A673 (cell line): ENCODE data around the gene CHCHD3.

Experiments used
- CTCF ChIP-seq: fragments of 300-800, 200-600 bp; sonication (generic); conservative IDR thresholded peaks from 2 replicates; pipeline ENCODE4 v1.5.1; 2017; ENCODE audit warnings: low read depth, mild to moderate bottlenecking, antibody characterized with exemption, low read length, moderate library complexity, mixed read lengths
- EZH2 ChIP-seq: fragments of 200-600 bp; sonication (generic); IDR thresholded peaks from 2 replicates; pipeline ENCODE4 v1.6.1; 2017; ENCODE audit warnings: borderline replicate concordance, low read depth, mild to moderate bottlenecking, mixed read lengths, antibody characterized with exemption, low read length; ENCODE audit not compliant: poor library complexity, severe bottlenecking

- TF ChIP-seq CTCF: no peak
- no peak for TF ChIP-seq EZH2
These were observed 210.5 kb downstream of the CHCHD3 start for GRCh38 chr7:132871419-132871818.
